HS-5 (cell line): ENCODE measurements around the gene YWHAB.
"Not testable (repeated sequence)": the region's sequence is repeated elsewhere in the genome, so short reads cannot be mapped to it uniquely, and the experiment has no call there.

Experiments
- DNase-seq: peaks from one replicate; pipeline ENCODE4 v3.0.0-alpha.2; 2012; ENCODE audit warnings: low read depth

Gene YWHAB

DNA sequence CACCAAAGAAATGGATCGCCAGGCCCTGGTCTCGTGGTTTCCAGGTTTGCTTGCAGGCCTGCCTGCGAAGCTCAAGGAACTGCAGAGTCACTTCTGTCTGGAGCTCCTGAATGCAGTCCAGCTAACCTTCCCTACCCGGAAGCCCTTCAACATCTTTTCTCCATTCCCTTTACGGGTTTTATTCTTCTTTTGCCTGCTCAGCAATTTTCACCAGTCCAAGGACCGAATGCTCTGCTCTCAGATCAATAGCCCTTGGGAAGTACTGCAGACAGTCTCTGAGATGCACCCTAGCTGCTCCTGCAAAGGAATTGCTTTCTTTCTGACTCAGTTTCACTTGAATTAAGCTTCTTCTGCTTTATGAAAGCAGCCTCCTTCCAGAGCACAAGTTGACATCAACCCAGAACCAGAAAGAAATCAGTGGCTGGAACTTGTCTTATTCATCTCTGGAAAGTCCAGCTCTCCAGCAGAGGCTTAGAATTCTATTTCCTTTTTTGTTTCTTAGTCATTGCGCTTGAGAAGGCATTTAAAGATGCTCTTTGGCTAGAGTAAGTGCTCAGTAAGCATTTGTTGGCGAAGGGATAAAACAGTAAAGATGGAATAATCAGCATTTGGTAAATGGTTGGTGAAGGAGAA, 18.7 kb upstream of the YWHAB start:
- no peak for DNase-seq

DNA sequence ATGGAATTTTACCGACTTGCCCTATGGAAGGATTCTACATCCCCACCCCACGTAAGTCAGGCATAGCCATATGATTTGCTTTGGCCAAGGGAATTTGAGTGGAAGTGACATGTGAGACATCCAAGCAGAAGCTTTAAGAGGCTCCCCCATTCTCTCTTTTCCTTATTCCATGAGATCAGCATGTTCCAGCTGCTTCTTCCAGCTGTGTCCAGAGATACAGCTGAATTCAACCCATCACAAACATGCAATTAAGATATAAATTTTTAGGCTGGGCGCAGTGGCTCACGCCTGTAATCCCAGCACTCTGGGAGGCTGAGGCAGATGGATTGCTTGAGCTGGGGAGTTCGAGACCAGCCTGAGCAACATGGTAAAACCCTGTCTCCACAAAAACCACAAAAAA, 16.0 kb upstream of the YWHAB start:
- DNase-seq, result no peak

DNA sequence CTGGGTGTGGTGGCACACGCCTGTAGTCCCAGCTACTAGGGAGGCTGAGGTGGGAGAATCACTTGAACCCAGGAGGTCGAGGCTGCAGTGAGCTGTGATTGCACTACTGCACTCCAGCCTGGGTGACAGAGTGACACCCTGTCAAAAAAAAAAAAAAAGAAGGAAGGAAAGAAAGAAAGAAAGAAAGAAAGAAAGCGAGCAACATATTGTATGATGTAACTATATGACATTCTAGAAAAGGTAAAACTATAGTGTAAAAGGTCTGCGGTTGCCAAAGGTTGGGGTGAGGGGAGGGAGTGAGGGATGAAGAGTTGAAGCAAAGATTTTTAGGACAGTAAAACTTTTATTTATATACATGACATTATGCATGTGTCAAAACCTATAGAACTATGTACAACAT, 3.1 kb upstream of the YWHAB start:
- not testable (repeated sequence) for DNase-seq

DNA sequence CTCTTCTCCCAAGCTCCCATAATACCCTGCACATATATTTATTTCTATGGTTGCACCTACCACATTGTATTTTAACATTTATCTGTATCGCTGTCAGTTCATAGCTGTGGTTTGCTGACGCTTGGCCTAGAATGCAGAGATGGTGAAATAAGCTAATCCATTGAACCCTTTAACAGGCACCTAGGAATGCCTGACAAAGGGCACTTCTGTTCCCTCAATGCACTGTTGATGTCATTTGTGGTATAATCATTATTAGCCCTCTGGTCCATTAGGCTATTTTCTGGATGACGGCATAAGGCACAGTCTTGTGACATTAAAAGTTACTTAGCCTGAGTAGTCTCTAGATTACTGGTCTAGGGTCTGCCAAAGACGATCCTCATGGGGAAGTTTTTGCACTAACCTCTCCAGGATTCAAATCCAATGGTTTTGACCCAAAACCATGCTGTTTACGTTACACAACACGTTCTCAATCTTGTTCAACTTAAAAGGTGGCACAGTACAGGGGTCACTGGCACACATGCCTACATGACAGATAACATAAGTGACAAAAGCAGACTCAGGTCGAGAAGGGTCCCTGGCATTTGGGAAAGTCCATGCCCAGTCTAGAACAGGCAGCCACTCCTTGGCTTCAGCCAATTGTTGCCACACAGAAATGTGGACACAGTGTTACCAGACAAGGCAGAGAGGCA, 2.1 kb upstream of the YWHAB start:
- no peak for DNase-seq

DNA sequence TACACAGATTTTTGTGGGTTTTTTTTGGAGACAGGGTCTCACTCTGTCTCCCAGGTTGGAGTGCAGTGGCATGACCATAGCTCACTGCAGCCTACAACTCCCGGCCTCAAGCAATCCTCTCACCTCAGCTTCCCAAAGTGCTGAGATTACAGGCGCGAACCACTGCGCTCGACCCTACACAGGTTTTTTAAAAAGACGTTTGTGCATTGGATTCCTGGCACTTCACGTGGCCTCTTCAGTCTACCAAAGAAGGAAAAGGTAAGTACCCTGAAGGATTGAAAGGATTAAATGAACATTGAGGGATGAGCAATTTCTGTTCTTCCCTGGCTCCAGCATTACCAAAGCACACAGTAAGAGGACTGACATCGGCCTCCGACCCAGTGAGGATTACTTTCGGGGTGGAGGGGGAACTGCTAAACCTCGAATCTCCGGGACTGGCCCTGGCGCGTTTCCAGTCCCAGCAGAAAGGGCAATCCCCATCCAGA, 556 bp upstream of the YWHAB start:
- DNase-seq, result no peak

DNA sequence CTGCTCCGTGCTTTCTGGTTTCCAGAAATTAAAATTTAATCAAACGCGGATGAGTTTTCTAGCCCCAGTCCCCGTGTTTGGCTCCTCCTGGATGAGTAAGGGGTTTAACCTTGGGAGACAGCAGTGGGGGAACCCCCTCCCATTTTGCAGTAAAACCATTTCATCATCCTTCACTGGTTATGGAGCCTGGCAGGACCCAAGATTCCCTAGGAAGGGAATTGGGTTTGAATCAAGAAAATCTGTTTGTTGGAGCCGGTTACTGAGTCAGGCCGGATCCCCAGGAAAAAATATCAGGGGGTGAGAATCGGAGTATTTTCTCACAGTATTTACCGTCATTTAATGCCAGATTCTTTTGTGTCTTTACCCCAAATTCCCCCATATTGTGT, 754 bp downstream of the YWHAB start:
- no peak for DNase-seq

DNA sequence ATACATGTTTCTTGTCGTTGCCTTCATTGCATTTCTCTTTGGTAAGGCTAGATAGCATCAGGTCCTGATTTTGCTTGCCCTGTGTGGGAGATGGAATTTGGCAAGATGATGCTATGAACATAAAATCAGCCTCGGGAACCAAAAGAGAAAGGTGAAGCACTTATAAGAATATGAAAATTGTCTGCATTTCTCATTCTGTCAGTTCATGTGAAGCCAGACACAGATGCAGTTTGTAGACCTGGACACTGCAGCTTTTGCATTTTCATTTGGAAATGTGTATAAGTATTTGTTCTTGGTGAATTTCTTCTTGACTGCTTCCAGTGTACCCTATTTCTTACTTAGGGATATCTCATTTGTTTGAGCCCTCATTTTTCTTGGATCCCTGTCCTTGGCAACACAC, 1.3 kb downstream of the YWHAB start:
- DNase-seq, result no peak

DNA sequence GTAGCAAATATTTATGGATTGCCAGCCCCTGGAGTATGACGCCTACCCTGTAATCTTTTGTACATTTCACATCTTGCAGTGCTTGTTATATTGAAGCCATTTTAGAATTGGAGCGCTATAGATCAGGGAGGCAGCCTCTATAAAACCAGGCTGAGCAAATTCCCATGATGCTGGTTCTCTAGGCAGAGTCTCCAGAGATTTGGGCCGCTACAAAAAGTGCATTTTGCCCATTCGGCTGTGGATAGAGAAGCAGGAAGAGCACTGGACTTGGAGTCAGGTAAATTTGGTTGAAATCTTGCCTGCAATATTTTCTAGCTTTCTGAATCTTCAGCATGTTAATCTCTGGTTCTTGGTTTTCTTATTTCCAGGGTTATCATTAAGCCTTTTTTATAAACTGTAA, 2.0 kb downstream of the YWHAB start:
- no peak for DNase-seq

DNA sequence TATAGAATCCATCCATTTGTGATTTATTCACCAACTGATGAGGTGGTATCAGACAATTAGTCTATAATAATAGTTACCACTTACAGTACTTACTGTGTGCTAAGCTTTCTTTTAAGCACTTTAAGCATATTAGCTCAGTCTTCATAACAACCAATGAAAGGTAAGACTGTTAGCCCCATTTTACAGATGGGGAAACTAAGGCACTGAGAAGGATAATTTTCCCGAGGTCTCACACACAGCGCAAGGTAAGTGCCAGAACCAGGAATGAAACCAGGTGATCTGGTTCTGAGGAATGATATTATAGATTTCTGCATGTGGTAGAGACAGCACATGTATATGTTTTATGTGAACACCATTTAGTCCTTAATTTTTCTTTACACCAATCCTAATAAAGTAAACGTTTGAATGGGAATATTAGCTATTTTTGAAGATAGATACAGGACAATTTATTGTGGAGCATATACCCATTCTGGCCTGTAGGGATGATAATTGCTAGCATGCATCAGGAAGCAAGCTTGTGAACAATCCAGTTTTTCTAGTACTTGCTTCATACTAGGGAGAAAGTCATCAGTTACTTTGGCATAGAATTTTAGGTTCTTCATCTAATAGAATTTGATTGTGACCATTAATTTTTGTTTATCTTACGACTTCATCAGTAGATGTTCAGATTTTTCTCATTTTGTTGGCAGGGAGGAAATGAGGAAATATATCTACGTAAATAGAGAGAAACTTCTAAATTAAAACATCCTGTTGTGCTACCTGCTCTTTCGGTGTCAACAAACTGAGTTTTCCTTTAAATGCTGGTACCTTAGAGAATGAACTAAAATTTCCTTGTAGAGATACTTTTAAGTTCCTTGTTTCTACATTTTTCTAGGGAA, 3.0 kb downstream of the YWHAB start:
- DNase-seq, result no peak

DNA sequence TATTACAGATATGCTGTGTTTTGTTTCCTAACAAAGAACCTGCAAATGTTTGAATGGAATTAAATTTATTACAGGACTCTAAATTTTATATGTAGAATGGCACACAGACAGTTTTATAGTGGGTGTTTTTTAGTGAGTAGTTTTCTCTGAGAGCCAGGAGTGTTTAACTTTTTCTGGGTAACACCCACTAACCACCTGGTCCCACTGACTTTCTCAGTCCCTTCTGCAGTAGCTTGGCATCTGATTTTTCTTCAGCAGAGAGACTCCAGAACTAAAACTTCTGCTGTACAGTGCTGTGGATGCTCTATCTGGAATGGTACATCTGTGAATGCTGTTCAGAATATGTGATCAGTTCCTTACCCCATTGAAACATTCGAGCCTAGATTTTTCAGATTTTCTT, 6.3 kb downstream of the YWHAB start:
- DNase-seq, result no peak

DNA sequence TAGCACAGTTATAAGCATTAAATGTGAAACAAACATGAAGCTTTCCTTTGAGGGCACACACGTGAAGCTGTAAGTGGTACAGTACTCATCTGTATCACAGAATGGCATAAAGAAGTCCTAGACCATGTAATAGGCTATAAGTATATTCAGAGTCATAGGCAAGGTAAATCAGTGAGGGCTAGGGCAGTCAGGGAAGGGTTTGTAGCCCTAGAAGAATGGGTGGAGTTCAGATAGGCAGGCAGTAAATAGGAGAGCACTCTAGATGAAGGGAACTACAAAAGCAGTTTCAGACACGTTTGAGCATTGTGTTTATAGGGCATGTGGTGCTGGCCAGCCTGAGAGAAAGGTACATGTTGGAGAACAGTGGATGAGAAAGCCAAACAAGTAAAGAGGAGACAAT, 9.5 kb downstream of the YWHAB start:
- no peak for DNase-seq

DNA sequence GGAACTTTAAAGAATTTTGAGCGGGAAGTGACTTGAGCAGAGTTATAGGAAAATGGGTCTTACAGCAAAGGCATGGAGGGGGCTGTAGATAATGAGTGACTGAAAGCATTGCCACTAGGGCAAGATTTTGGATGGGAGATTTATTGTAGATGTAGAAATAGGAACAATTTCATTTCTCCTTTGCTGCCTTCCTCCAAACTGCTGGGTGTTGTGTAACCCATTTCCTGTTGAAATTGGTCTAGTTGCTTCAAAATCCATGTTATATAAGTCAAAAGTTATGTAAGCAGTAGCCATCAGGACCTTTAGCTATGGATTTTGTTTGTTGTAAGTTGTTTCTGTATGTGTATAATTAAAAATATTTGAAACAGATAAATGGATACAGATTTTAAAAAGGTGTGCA, 11.1 kb downstream of the YWHAB start:
- no peak for DNase-seq

DNA sequence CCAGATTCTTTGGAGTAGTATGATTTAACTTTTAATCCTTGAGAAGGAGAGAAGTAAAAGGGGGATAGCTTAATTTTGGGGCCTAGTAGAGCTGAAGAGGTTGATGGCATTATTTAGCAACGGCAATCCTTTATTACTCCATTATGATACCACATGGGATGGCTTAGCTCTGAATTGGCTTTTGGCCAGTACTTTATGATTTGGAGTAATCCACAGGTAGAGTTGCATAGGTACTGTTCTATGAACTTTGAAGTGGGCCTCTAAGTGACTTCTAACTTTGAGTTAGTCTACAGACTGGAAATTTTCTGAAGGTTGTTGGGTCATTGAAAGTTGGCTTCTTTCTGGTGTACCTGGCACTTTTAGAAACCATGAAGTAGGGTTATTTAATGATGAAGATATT, 11.6 kb downstream of the YWHAB start:
- no peak for DNase-seq

DNA sequence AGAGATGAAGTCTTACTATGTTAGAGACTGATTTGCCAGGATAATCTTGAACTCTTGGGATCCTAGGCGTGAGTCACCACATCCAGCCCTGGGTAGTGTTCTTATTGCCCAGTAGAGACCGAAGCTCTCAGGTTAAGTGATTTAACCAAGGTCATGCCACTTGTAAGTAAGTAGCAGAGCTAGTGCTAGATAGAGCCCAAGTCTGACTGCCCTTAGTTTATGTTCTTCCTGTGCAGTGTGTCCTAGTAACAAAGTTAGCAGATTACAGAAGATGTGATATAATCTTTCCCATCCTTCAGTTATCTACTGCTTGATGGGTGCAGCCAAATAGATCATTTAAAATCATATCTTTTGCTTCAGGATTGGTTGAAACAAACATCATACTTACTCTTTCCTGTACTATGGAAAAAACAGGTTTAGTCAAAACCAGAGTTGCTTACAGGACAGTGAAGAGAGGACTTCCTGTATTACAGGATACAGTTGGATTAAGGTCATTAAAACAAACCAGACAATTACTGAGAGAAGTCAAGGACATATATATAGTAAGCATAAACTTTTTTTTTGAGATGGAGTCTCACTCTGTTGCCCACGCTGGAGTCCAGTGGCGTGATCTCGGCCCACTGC, 14.8 kb downstream of the YWHAB start:
- DNase-seq, result no peak

DNA sequence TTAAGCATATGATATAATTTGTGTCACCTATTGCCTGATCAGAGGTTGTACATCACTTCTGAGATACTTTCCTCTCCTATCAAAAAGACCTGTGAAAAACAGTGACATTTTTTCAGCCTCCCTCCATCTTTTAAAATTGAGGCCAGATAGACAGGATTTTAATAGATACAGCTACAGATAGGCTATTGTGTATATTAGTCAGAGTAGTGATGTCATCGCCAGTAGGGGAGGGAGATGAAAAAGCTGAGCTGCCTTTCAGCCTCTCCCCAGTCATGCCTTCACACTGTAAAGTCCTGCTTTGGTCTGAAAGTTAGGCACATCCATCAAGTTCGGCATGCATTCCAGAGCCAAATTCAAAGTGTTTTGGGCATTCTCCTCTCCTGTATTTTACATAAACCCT, 16.5 kb downstream of the YWHAB start:
- no peak for DNase-seq

DNA sequence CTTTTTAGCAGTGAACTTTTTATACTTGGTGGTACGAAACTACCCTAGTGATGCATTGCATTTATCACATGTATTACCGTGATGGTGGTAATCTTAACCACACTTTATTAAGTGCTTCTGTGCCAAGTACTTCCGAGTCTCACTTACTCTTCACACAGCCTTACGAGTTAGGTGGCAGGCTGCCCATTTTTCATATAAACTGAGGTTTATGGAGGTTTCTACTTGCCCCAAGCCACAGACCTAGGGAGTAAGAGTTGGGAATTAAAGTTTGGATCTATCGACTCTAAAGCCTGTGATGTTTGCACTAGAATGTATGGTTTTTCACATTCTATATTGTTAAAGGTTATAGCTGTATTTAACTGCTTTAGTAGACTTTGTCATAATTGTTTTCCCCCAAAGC, 18.9 kb downstream of the YWHAB start:
- no peak for DNase-seq

DNA sequence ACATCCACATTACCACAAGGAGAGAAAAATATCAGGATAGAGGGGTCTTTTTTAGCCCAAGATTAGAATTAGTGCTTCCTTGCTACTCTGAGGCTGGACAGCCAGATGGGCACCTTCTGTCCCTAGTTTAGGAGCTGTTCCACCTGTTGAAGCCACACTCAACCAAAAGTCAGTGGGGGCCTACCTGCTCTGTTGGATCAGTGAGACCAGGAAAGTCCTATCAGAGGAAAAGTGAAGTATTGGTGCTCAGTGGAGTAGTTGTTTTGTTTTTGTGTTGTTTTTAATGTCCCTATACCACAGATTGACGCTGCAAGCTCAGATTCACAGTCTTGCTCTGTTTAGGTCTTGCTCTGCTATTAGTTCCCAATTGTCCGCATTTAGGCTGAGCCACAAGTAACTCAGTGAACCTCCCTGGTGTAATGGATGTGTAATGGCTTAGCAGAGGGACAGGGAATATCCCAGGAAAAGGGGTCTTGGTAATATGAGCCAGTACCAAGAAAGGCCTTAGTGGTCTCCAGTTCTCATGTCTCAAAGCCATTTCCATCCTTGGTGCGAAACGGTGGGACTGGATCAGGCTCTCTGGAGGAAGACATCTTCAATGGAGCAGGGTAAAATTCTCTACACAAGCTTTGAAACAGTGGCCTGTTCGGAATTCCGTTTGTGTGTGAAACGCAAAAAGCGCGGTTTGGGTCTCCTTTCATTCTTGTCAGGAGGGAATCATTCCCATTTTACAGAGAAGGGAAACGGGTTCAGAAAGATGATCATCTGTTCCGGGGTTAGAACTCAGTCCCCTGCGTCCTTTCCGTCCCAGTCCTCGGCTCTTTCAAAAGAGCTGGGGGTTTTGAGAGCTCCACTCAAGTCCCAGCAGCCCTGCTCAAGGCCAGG, 23.7 kb downstream of the YWHAB start:
- DNase-seq, result no peak

DNA sequence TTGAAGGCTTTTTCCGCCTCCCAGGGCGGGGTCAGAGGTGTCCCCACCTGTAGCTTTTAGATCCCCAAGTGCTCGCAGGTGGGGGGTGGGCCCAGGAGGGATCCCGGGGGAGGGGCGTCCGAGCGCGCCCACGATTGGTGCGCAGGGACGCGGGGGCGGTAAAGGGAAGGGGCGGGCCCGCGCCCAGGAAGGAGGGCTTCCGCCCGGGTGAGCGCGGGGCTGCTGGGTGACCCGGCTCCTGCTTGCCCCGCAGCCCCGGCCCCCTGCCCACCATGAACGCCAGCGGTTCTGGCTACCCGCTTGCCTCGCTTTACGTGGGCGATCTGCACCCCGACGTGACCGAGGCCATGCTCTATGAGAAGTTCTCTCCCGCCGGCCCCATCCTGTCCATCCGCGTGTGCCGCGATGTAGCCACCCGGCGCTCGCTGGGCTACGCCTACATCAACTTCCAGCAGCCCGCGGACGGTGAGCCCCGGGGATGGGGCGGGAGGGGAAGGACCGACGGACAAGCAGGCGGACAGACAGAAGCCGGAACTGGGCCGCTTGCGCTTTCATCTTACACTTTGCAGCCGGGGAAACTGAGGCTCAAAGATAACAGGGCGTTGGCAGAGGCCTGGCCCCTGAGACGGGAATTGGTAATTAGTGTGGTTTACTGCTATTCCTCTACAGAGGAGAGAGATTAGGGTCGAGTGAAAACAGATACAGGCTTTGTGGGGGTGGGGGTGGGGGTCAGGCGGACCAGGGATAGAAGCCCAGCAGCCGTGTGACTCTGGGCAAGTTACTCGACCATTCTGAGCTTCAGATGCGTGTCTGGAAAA, 24.6 kb downstream of the YWHAB start, which contains the start of gene PABPC1L:
Gene PABPC1L, plus strand, starts transcription at position 189 of the 818 bp plus-strand sequence. Its CDS starts 84 bp downstream, at position 273.
- DNase-seq, result no peak

DNA sequence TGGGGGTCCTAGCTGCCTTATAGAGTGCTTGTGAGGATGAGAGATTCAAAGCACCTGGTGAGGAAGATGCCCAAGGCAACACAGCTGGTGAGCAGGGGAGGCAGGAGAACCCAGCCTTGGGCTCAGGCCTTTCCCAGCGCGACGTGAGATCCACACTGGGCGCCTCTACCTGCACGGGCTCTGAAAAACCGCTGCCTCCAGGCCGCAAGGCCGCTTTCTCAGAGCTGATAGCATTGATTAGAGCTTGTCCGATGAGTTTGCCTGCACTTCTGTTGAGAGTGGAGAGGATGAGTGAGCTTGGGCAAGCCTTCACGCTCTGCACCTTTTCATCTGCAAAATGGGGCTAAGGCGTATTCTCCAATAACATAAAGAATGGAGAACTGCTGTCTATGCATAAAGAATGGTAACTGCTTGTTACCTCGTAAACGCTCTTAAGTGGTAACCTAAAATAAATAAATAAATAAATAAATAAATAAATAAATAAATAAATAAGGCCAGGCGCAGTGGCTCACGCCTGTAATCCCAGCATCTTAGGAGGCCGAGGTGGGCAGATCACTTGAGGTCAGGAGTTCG, 25.3 kb downstream of the YWHAB start:
- no peak for DNase-seq

DNA sequence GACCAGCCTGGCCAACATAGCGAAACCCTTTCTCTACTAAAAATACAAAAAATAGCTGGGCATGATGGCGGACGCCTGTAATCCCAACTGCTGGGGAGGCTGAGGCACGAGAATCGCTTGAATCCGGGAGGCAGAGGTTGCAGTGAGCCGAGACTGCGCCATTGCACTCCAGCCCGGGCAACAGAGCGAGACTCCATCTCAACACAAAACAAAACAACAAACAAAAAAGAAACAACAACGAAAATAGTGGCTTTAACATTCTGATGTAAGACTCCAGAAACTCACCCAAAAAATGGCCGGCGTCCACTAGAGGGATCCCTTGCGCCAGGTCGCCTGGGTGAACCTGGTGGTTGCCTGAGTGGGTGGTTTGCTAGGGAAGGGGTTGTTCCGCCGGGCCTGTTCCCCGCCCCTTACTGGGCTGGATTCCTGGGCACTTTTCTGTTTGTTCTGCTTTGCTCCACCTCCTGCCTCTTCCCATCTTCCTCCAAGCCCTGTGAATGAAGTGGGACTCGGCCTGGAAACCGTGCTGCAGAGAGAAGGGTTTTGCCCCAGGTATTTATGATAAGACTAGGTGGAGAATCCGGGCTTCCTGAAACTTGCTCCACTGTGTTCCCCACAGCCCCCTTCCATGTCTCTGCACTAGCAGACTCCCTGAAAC, 25.9 kb downstream of the YWHAB start:
- no peak for DNase-seq
